Upper lobe of right lung (tissue), 1 donor: Measurements from ENCODE around the gene HNF4A. TPM values are rescaled to one million over a fixed set of nuclear protein-coding genes. Genes with fewer than 3 reads are reported as not detected.

Source experiments
- ATAC-seq: fragments of 200-7000 bp; cut with Tn5 transposase; one replicate; pipeline ENCODE4 v1.9.1; 2020; ENCODE audit warnings: mild to moderate bottlenecking, moderate library complexity
- DNase-seq: peaks from one replicate; pipeline ENCODE4 v3.0.0-alpha.2; 2020
- H3K27ac ChIP-seq: fragments of 200-600 bp; one replicate; pipeline ENCODE4 v1.8.0; 2022
- H3K27me3 ChIP-seq: fragments of 200-600 bp; one replicate; pipeline ENCODE4 v1.8.0; 2022; ENCODE audit warnings: mild to moderate bottlenecking
- H3K36me3 ChIP-seq: fragments of 200-600 bp; one replicate; pipeline ENCODE4 v1.8.0; 2022
- H3K4me1 ChIP-seq: fragments of 200-600 bp; one replicate; pipeline ENCODE4 v1.8.0; 2022
- H3K4me3 ChIP-seq: fragments of 200-600 bp; one replicate; pipeline ENCODE4 v1.8.0; 2022; ENCODE audit warnings: mild to moderate bottlenecking
- H3K9me3 ChIP-seq: fragments of 200-600 bp; one replicate; pipeline ENCODE4 v1.8.0; 2022
- CTCF ChIP-seq: fragments of 200-600 bp; IDR thresholded peaks from one replicate; pipeline ENCODE4 v1.8.0; 2022; ENCODE audit warnings: antibody characterized with exemption
- intact Hi-C: fragments of 100-400 bp; cut with DNase I; formaldehyde crosslinking; loops from one replicate; pipeline ENCODE4 v1.11.0; 2022
- total RNA-seq: library from RNA; stranded (reverse); fragmentation: NEBNext Ultra II Directional; extraction: Animal tissue kit (Norgen Biotek cat#: 25700); gene quantifications from one replicate; pipeline ENCODE4 v1.2.1, GENCODE V29; 2021
- donor health status: DM: no; HTN: yes; CAD: no; lungs with severe emphysema.

HNF4A gene
- total RNA-seq, 1 donor from 2014 or later, result 0.20 TPM

GRCh38 chr20:44358776-44359175 is 3.3 kb downstream of the HNF4A start:
- no peaks in the 10 kb centered on the region for H3K4me1 ChIP-seq
- H3K27me3 ChIP-seq, result peaks cover 13% of the 10 kb centered on the region
- TF ChIP-seq CTCF, result no peak
- no peaks in the 10 kb centered on the region for H3K36me3 ChIP-seq
- ATAC-seq, result no peak
- H3K4me3 ChIP-seq, result no peak overlapping the region
- intact Hi-C loops, result no loop called here
- DNase-seq, result no peak
- no peaks in the 10 kb centered on the region for H3K9me3 ChIP-seq
- no peak overlapping the region for H3K27ac ChIP-seq

- ATAC-seq (no peak), DNase-seq (no peak)
- peaks cover 13% of the 10 kb centered on the region for H3K27me3 ChIP-seq
- H3K4me3 ChIP-seq, result no peak overlapping the region
- H3K36me3 ChIP-seq, result no peaks in the 10 kb centered on the region
- H3K27ac ChIP-seq, result no peak overlapping the region
- no peaks in the 10 kb centered on the region for H3K9me3 ChIP-seq
- intact Hi-C loops, result no loop called here
- H3K4me1 ChIP-seq, result no peaks in the 10 kb centered on the region
- TF ChIP-seq CTCF, result no peak
These were observed 4.7 kb downstream of the HNF4A start for GRCh38 chr20:44360221-44360620.

- Histone ChIP-seq H3K9me3 (no peaks in the 10 kb centered on the region), H3K36me3 (no peaks in the 10 kb centered on the region), H3K27ac (no peak overlapping the region), H3K27me3 (peaks cover 6% of the 10 kb centered on the region), H3K4me3 (no peak overlapping the region), H3K4me1 (no peaks in the 10 kb centered on the region)
- TF ChIP-seq CTCF, result no peak
- DNase-seq (no peak), ATAC-seq (no peak)
- intact Hi-C loops, result no loop called here
These were observed 5.5 kb downstream of the HNF4A start for GRCh38 chr20:44361021-44361420.

- TF ChIP-seq CTCF, result no peak
- H3K9me3 ChIP-seq, result no peaks in the 10 kb centered on the region
- intact Hi-C loops, result no loop called here
- H3K4me3 ChIP-seq, result no peak overlapping the region
- DNase-seq, result no peak
- no peaks in the 10 kb centered on the region for H3K4me1 ChIP-seq
- ATAC-seq, result no peak
- H3K27ac ChIP-seq, result no peak overlapping the region
- peaks cover 5% of the 10 kb centered on the region for H3K27me3 ChIP-seq
- H3K36me3 ChIP-seq, result no peaks in the 10 kb centered on the region
These were observed 7.0 kb downstream of the HNF4A start for GRCh38 chr20:44362466-44362940.

- DNase-seq (no peak), ATAC-seq (no peak)
- H3K4me3 ChIP-seq, result no peak overlapping the region
These were observed 8.6 kb downstream of the HNF4A start for GRCh38 chr20:44364068-44364467.

More at GRCh38 chr20:44364068-44364467, 8.6 kb downstream of the HNF4A start:
- Histone ChIP-seq H3K27me3 (peaks cover 5% of the 10 kb centered on the region), H3K27ac (no peak overlapping the region), H3K9me3 (no peaks in the 10 kb centered on the region), H3K36me3 (no peaks in the 10 kb centered on the region), H3K4me1 (no peaks in the 10 kb centered on the region)
- TF ChIP-seq CTCF, result no peak
- intact Hi-C loops, result no loop called here
